Liver (tissue), 9 donors: ENCODE data around the gene PEAR1. TPM values are rescaled to one million over a fixed set of nuclear protein-coding genes. Genes with fewer than 3 reads are reported as not detected.

ENCODE experiments used
- DNase-seq: peaks from one replicate; pipeline ENCODE4 v3.0.0-alpha.2; 2017; ENCODE audit warnings: low spot score
- H3K27ac ChIP-seq, 2 donors: one replicate each; pipeline ENCODE4 v1.7.0; 2013; ENCODE audit warnings: inconsistent platforms in 2 of 2, low read length in 2 of 2, control low read depth in 1 of 2, low read depth in 1 of 2, mild to moderate bottlenecking in 1 of 2
- H3K27me3 ChIP-seq, 4 donors: one replicate each; pipeline versions ENCODE4 v1.6.1 to v1.7.0; 2013; ENCODE audit warnings: low read length in 3 of 4, inconsistent platforms in 1 of 4, mild to moderate bottlenecking in 1 of 4, moderate library complexity in 1 of 4; ENCODE audit not compliant: control insufficient read depth in 4 of 4, insufficient read depth in 4 of 4
- H3K36me3 ChIP-seq, 4 donors: one replicate each; pipeline versions ENCODE4 v1.6.1 to v1.7.0; 2013; ENCODE audit warnings: low read length in 3 of 4, mild to moderate bottlenecking in 3 of 4, low read depth in 1 of 4, moderate library complexity in 1 of 4; ENCODE audit not compliant: control insufficient read depth in 4 of 4, insufficient read depth in 3 of 4
- H3K4me1 ChIP-seq, 4 donors: one replicate each; pipeline versions ENCODE4 v1.6.1 to v1.7.0; 2013; ENCODE audit warnings: low read length in 3 of 4, mild to moderate bottlenecking in 3 of 4, moderate library complexity in 1 of 4; ENCODE audit not compliant: control insufficient read depth in 4 of 4, insufficient read depth in 4 of 4
- H3K4me3 ChIP-seq, 3 donors: one replicate each; pipeline versions ENCODE4 v1.6.1 to v1.7.0; 2013; ENCODE audit warnings: low read length in 3 of 3, control low read depth in 1 of 3, low read depth in 1 of 3, mild to moderate bottlenecking in 1 of 3
- H3K9ac ChIP-seq, 2 donors: one replicate each; pipeline ENCODE4 v1.7.0; 2013; ENCODE audit warnings: low read length in 2 of 2, mild to moderate bottlenecking in 2 of 2, moderate library complexity in 2 of 2, control low read depth in 1 of 2, low read depth in 1 of 2
- H3K9me3 ChIP-seq, 4 donors: one replicate each; pipeline versions ENCODE4 v1.6.1 to v1.7.0; 2013; ENCODE audit warnings: low read length in 3 of 4; ENCODE audit not compliant: control insufficient read depth in 4 of 4
- ATF3 ChIP-seq: IDR thresholded peaks from 2 replicates; pipeline ENCODE4 v1.6.1; 2016; ENCODE audit warnings: antibody characterized with exemption
- FOXA1 ChIP-seq: IDR thresholded peaks from 2 replicates; pipeline ENCODE4 v1.6.1; 2016; ENCODE audit warnings: antibody characterized with exemption
- FOXA2 ChIP-seq: IDR thresholded peaks from 2 replicates; pipeline ENCODE4 v1.6.1; 2016; ENCODE audit warnings: antibody characterized with exemption
- GABPA ChIP-seq, 2 donors: IDR thresholded peaks in 1 of 2; conservative IDR thresholded peaks in 1 of 2; 2 replicates each; pipeline ENCODE4 v1.6.1; 2016; ENCODE audit warnings: antibody characterized with exemption in 2 of 2, mild to moderate bottlenecking in 1 of 2, moderate library complexity in 1 of 2
- HNF4A ChIP-seq, 2 donors: conservative IDR thresholded peaks; 2 replicates each; pipeline ENCODE4 v1.6.1; 2016; ENCODE audit warnings: antibody characterized with exemption in 2 of 2, mild to moderate bottlenecking in 2 of 2
- HNF4G ChIP-seq: IDR thresholded peaks from 2 replicates; pipeline ENCODE4 v1.6.1; 2016; ENCODE audit warnings: antibody characterized with exemption
- MAX ChIP-seq: IDR thresholded peaks from 2 replicates; pipeline ENCODE4 v1.6.1; 2016; ENCODE audit warnings: antibody characterized with exemption
- NR2F2 ChIP-seq: IDR thresholded peaks from 2 replicates; pipeline ENCODE4 v1.6.1; 2016; ENCODE audit warnings: antibody characterized with exemption
- RAD21 ChIP-seq, 2 donors: IDR thresholded peaks; 2 replicates each; pipeline ENCODE4 v1.6.1; 2016; ENCODE audit warnings: antibody characterized with exemption in 2 of 2, mild to moderate bottlenecking in 2 of 2
- REST ChIP-seq: IDR thresholded peaks from 2 replicates; pipeline ENCODE4 v1.6.1; 2016; ENCODE audit warnings: antibody characterized with exemption, mild to moderate bottlenecking
- RXRA ChIP-seq, 2 donors: IDR thresholded peaks; 2 replicates each; pipeline ENCODE4 v1.6.1; 2017 to 2018; ENCODE audit warnings: antibody characterized with exemption in 2 of 2, mild to moderate bottlenecking in 1 of 2
- SP1 ChIP-seq: IDR thresholded peaks from 2 replicates; pipeline ENCODE4 v1.6.1; 2018; ENCODE audit warnings: antibody characterized with exemption, mild to moderate bottlenecking
- TAF1 ChIP-seq: conservative IDR thresholded peaks from 2 replicates; pipeline ENCODE4 v1.6.1; 2016; ENCODE audit warnings: antibody characterized with exemption, mild to moderate bottlenecking
- YY1 ChIP-seq: IDR thresholded peaks from 2 replicates; pipeline ENCODE4 v1.6.1; 2016; ENCODE audit warnings: antibody characterized with exemption, mild to moderate bottlenecking
- WGBS: extraction: QIAGEN DNeasy Blood & Tissue Kit; methylation state at CpG from one replicate; pipeline ENCODE4 v1.1.7; 2013; 5-methylcytosine and 5-hydroxymethylcytosine counted together
- polyA plus RNA-seq, 2 donors: library from polyadenylated mRNA; stranded (reverse) in 1 of 2; unstranded in 1 of 2; fragments of 200-250 nt in 1 of 2; fragments of >200 nt in 1 of 2; fragmentation: Nextera tagmentation in 1 of 2; extraction: Ambion mirVana in 1 of 2; gene quantifications; one replicate each; pipeline versions ENCODE4 v1.2.1 to v1.2.3, GENCODE V29; 2013 to 2015
- total RNA-seq, 2 donors: library from RNA; depleted of rRNA; stranded (reverse); fragments of >200 nt; gene quantifications; one replicate each; pipeline ENCODE4 v1.2.3, GENCODE V29; 2014
- donor health status: healthy.
- donor health status: healthy.
- donor health status: healthy.
- donor health status: healthy.
- donor health status: healthy.

Gene PEAR1
- total and polyA plus RNA-seq, 4 donors, result 2.1 to 4.4 (median 3.1) TPM

- WGBS, result 59% methylated on average over 6 of the region's 6 CpGs
- no peak for DNase-seq
- no peak for TF ChIP-seq SP1
- no peak for TF ChIP-seq FOXA2
- TF ChIP-seq GABPA (IDR thresholded peaks at IDR 0.05 in 1 of 2, conservative IDR thresholded peaks at IDR 0.05 in 1 of 2), result no peak
- no peak for TF ChIP-seq RXRA (IDR thresholded peaks at IDR 0.05)
- no peak for TF ChIP-seq HNF4A (conservative IDR thresholded peaks at IDR 0.05)
- Histone ChIP-seq H3K9ac (no peak overlapping the region), H3K27me3 (peaks cover 0 to 15% (median 4%) of the 10 kb centered on the region in 4 donors), H3K4me1 (peaks cover 5 to 11% (median 5%) of the 10 kb centered on the region in 4 donors), H3K4me3 (no peak overlapping the region), H3K27ac (no peak overlapping the region), H3K9me3 (no peaks in the 10 kb centered on the region), H3K36me3 (no peaks in the 10 kb centered on the region)
These were observed 36.2 kb downstream of the PEAR1 start for GRCh38 chr1:156929596-156930238.

- no peak overlapping the region for H3K27ac ChIP-seq
- H3K4me1 ChIP-seq, result peaks cover 5 to 11% (median 5%) of the 10 kb centered on the region in 4 donors
- H3K9me3 ChIP-seq, result no peaks in the 10 kb centered on the region
- no peak for DNase-seq
- 55% methylated on average over 4 of the region's 4 CpGs for WGBS
- peaks cover 0 to 5% (median 2%) of the 10 kb centered on the region in 4 donors for H3K36me3 ChIP-seq
- TF ChIP-seq FOXA2 (no peak), TAF1 (no peak), FOXA1 (no peak), RXRA (IDR thresholded peaks at IDR 0.05) (no peak), ATF3 (no peak), HNF4G (no peak), YY1 (no peak), NR2F2 (no peak), MAX (no peak), REST (no peak)
- H3K27me3 ChIP-seq, result peaks cover 0 to 9% (median 4%) of the 10 kb centered on the region in 4 donors
- no peak overlapping the region for H3K9ac ChIP-seq
- no peak overlapping the region for H3K4me3 ChIP-seq
These were observed 37.0 kb downstream of the PEAR1 start for GRCh38 chr1:156930483-156930882.

GRCh38 chr1:156931211-156931952 is 37.9 kb downstream of the PEAR1 start:
- H3K4me1 ChIP-seq, result peaks cover 5 to 11% (median 5%) of the 10 kb centered on the region in 4 donors
- no peak overlapping the region for H3K9ac ChIP-seq
- no peak overlapping the region for H3K4me3 ChIP-seq
- H3K36me3 ChIP-seq, result peaks cover 0 to 12% (median 5%) of the 10 kb centered on the region in 4 donors
- TF ChIP-seq RAD21 (IDR thresholded peaks at IDR 0.05), result no peak
- 63% methylated on average over 11 of the region's 11 CpGs for WGBS
- no peak overlapping the region for H3K27ac ChIP-seq
- no peaks in the 10 kb centered on the region for H3K9me3 ChIP-seq
- DNase-seq, result no peak
- H3K27me3 ChIP-seq, result peaks cover 0 to 8% (median 4%) of the 10 kb centered on the region in 4 donors
